Bronchial epithelial cell (primary cell): ENCODE results near the gene NYNRIN. TPM values are rescaled to one million over a fixed set of nuclear protein-coding genes. Genes with fewer than 3 reads are reported as not detected.
"Not testable (repeated sequence)": the region's sequence is repeated elsewhere in the genome, so short reads cannot be mapped to it uniquely, and the experiment has no call there.

Experiments used
- DNase-seq: peaks from one replicate; pipeline ENCODE4 v3.0.0-alpha.2; 2010; ENCODE audit warnings: low read depth
- FAIRE-seq: peaks from 2 replicates; lab custom pipeline; 2011; peaks lifted over from hg19 to GRCh38; lab: Jason Lieb, UNC
- H3K27me3 ChIP-seq: 2 replicates; pipeline ENCODE4 v1.5.1; 2011; ENCODE audit warnings: low read length; ENCODE audit not compliant: control insufficient read depth, insufficient read depth
- H3K36me3 ChIP-seq: 2 replicates; pipeline ENCODE4 v1.5.1; 2011; ENCODE audit warnings: low read length; ENCODE audit not compliant: control insufficient read depth, insufficient read depth
- H3K4me3 ChIP-seq: 2 replicates; pipeline ENCODE4 v1.5.1; 2011; ENCODE audit warnings: mild to moderate bottlenecking, low read depth, low read length, control low read depth
- total RNA-seq: library from RNA; depleted of rRNA; stranded (reverse); fragments of >200 nt; gene quantifications from 2 replicates; pipeline ENCODE4 v1.2.1, GENCODE V29; 2014
- TF ChIP-seq, protein P1 (sequence below): IDR thresholded peaks from 2 replicates; pipeline ENCODE4 v1.5.1; 2011; ENCODE audit warnings: mild to moderate bottlenecking, moderate library complexity, low read length, control low read depth, inconsistent platforms; ENCODE audit not compliant: insufficient read depth, severe bottlenecking

Gene NYNRIN
- total RNA-seq, 1 donor from 2014 or later: 2.6 TPM

DNA sequence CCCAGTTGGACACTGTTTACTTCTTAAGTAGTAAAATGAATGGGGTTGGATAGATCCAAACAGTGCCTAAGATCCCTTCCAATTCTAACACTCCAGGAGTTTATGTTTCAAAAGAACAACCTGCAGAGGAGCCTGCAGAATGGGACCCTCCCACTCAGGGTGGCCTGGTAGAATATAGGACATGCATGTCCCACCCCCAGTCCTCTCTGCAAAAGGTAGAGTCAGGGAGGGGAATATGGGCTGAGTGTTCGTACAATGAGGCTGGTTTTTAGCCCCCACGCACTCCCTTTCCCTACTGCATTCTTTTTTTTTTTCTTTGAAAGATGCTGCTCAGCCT, 11.8 kb upstream of the NYNRIN start:
- Histone ChIP-seq H3K27me3 (no peaks in the 10 kb centered on the region), H3K36me3 (no peaks in the 10 kb centered on the region), H3K4me3 (no peak overlapping the region)
- FAIRE-seq: no peak
- no peak for DNase-seq
- TF ChIP-seq, protein P1, sequence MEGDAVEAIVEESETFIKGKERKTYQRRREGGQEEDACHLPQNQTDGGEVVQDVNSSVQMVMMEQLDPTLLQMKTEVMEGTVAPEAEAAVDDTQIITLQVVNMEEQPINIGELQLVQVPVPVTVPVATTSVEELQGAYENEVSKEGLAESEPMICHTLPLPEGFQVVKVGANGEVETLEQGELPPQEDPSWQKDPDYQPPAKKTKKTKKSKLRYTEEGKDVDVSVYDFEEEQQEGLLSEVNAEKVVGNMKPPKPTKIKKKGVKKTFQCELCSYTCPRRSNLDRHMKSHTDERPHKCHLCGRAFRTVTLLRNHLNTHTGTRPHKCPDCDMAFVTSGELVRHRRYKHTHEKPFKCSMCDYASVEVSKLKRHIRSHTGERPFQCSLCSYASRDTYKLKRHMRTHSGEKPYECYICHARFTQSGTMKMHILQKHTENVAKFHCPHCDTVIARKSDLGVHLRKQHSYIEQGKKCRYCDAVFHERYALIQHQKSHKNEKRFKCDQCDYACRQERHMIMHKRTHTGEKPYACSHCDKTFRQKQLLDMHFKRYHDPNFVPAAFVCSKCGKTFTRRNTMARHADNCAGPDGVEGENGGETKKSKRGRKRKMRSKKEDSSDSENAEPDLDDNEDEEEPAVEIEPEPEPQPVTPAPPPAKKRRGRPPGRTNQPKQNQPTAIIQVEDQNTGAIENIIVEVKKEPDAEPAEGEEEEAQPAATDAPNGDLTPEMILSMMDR: no peak

- H3K27me3 ChIP-seq, DNase-seq, FAIRE-seq, H3K4me3 ChIP-seq, H3K36me3 ChIP-seq: not testable (repeated sequence)
These were observed 11.2 kb upstream of the NYNRIN start for GRCh38 chr14:24387579-24387978.

GRCh38 chr14:24388474-24389179, 10.2 kb upstream of the NYNRIN start:
- no peak overlapping the region for H3K4me3 ChIP-seq
- DNase-seq: no peak
- H3K27me3 ChIP-seq: no peaks in the 10 kb centered on the region
- TF ChIP-seq, protein P1: no peak
- no peak for FAIRE-seq
- no peaks in the 10 kb centered on the region for H3K36me3 ChIP-seq

DNA sequence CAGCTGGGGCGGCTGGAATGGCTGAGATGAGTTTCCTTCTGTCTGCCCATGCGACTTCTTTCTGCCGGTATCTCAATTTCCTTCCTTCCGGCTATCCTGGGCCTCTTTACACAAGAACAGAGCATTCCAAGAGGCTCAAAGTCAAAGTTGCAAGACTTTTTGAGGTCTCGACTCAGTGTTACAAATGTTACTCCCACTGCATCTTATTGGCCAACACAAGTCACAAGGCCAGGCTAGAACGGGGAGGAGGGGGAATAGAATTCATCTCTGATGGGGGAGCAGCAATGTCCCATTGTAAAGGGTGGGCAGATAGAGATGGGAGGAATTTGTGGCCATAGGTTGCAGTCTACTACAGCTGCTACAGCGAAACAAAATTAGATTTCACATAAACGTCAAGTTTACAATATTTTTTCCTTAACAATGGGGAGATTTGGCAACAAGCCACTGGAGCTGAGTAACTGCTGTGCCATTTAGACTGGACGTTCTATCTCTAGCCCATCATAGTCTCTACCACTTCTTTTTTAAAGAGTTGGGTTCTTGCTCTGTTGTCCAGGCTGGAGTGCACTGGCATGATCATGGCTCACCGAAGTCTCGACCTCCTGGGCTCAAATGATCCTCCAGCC, 9.5 kb upstream of the NYNRIN start:
- Histone ChIP-seq H3K27me3 (no peaks in the 10 kb centered on the region), H3K36me3 (no peaks in the 10 kb centered on the region), H3K4me3 (no peak overlapping the region)
- TF ChIP-seq, protein P1: no peak
- DNase-seq (no peak), FAIRE-seq (no peak)

GRCh38 chr14:24390701-24391468, 7.9 kb upstream of the NYNRIN start:
- no peak for FAIRE-seq
- no peak overlapping the region for H3K4me3 ChIP-seq
- no peaks in the 10 kb centered on the region for H3K36me3 ChIP-seq
- DNase-seq: no peak
- H3K27me3 ChIP-seq: no peaks in the 10 kb centered on the region
- TF ChIP-seq, protein P1: no peak
